K562 (cell line): ENCODE measurements around the gene ZXDB.
"Not testable (repeated sequence)": the region's sequence is repeated elsewhere in the genome, so short reads cannot be mapped to it uniquely, and the experiment has no call there.

ENCODE experiments used
- SP1 ChIP-seq: sonication (generic); formaldehyde crosslinking; IDR thresholded peaks from 2 replicates; pipeline ENCODE4 v1.8.1; 2022; ENCODE audit warnings: mild to moderate bottlenecking, missing genetic modification reagents
- TF ChIP-seq, protein P1 (sequence below): IDR thresholded peaks from 2 replicates; pipeline ENCODE4 v1.6.1; 2016; ENCODE audit warnings: missing genetic modification characterization, missing compliant biosample characterization

DNA sequence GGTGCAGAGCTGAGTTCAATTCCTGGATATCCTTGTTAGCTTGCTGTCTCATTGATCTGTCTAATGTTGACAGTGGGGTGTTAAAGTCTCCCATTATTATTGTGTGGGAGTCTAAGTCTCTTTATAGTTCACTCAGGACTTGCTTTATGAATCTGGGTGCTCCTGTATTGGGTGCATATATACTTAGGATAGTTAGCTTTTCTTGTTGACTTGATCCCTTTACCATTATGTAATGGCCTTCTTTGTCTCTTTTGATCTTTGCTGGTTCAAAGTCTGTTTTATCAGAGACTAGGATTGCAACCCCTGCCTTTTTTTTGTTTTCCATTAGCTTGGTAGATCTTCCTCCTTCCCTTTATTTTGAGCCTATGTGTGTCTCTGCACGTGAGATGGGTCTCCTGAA is 21.5 kb downstream of the ZXDB start:
- TF ChIP-seq, protein P1, sequence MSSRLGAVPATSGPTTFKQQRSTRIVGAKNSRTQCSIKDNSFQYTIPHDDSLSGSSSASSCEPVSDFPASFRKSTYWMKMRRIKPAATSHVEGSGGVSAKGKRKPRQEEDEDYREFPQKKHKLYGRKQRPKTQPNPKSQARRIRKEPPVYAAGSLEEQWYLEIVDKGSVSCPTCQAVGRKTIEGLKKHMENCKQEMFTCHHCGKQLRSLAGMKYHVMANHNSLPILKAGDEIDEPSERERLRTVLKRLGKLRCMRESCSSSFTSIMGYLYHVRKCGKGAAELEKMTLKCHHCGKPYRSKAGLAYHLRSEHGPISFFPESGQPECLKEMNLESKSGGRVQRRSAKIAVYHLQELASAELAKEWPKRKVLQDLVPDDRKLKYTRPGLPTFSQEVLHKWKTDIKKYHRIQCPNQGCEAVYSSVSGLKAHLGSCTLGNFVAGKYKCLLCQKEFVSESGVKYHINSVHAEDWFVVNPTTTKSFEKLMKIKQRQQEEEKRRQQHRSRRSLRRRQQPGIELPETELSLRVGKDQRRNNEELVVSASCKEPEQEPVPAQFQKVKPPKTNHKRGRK, result not testable (repeated sequence)
- not testable (repeated sequence) for TF ChIP-seq SP1 (CRISPR knock-in tag)
